NCI-H345 treated with DMSO at 0.1 percent for 48 hours (cell line): ENCODE results near the gene PARL.

Source experiments
- DNase-seq: peaks from one replicate; lab custom pipeline; 2025; ENCODE audit not compliant: unreplicated experiment; lab: John Stamatoyannopoulos, UW

PARL gene

DNA sequence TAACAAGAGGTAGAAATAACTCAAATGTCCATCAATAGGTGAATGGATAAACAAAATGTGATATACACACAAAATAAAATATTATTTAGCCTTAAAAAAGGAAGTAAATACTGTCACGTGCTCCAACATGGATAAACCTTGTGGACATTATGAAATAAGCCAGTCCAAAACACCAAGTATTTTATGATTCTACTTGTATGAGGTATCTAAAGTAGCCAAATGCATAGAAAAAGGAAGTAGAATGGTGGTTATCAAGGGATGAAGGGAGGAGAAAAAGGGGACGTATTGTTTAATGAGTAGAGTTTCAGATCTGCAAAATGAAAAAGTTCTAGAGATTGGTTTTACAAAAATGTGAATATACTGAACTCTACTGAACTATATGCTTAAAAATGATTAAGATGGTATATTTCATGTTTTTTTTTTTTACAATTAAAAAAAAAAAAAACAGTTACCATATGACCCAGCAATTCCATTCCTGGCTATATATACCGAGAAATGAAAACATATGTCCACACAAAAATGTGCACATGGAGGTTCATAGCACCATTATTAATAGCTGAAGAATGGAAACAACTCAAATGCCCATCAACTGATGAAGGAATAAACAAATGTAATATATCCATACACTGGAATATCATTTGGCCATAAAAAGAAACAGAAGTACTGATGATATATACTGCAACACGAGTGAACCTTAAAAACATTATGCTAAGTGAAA lies 30.2 kb downstream of the PARL start:
- DNase-seq = no peak

DNA sequence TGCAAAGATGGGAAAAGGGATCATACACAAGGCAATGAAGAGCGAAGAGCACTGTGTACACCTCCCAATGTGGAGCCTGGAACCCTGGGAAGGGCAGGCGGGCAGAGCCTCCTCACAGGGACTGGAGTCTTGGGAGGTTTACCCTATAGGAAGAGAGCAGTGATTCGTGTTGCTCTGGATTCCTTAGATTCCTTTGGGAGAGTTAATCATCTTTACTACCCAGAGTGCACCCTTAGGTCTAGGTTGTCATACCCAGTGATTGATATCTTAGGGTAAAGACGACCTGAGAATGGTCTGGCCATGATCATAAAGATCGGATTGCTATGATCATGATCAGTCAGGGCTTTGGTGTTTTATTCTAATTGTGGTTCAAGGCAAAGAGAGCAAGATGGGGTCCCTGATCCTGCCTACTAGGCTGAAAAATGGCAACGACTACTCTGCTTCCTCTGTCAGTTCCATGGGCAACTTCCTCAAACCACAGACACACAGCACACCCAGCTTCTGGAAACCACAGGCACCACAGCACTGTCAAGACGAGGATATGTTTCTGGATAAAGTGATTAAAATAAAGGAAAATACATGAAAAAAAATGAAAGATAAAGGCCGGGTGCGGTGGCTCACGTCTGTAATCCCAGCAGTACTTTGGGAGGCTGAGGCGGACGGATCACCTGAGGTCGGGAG lies 38.9 kb downstream of the PARL start:
- no peak for DNase-seq

DNA sequence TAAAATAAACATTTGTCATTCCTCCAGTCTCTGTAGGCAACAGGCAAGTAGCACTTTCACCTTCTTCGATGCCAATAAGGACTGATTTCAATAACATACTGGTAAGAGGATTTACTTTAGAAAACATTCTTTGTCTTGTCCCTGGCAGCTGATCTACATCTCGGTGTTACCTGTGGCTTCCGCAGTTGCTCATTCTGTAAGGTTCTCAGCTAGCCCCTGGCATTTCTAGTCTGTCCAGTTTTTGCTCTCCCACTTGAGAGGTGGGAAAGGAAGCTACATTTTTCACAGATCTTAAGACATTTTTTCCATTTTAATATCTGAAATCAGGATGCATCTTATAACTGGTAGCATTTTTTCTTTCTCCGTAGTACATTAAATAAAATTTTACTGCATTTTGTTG lies 39.6 kb downstream of the PARL start:
- no peak for DNase-seq

DNA sequence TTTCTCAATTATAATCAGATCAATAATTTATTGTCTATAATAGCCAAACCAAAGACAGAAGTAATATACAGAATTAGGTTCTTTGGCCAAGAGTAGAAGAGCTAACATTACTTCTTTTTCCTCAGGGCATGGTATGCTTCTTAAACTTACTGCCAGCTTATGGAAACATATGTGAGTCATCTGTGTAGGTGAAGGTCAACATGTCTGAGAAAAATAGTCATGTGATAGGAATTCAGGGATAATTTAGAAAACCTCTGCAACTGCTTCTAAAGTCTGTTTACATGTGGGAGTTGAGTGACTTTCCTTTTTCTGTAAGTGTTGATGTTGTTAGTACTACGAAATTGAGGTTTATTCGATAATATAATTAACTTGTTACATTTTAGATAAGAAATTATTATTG lies 40.1 kb downstream of the PARL start:
- no peak for DNase-seq

DNA sequence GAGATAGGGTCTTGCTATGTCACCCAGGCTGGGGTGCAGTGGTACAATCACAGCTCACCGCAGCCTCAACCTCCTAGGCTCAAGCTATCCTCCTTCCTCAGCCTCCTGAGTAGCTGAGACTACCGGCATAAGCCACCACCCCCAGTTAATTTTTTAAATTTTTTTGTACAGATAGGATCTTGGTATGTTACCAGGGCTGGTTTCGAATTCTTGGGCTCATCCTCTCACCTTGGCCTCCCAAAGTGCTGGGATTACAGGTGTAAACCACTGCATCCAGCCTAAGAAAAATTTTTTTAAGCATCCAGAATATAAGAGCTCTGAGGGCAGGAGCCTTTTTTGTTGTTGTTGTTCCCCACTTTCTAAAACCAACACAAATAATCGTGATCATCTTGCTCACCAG lies 44.9 kb downstream of the PARL start:
- DNase-seq = no peak

DNA sequence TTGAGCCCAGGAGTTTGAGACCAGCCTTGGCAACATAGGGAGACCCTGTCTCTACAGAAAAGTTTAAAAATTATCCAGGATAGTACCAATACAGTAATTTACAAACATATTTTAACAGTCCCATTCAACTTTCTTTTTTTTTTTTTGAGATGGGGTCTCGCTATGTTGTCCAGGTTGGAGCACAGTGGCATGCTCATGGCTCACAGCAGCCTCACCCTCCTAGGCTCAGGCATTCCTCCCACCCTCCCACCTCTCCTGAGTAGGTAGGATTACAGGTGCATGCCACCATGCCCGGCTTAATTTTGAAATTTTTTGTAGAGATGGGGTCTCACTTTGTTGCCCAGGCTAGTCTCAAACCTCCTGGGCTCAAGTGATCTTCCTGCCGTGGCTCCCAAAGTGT lies 46.8 kb downstream of the PARL start:
- no peak for DNase-seq

DNA sequence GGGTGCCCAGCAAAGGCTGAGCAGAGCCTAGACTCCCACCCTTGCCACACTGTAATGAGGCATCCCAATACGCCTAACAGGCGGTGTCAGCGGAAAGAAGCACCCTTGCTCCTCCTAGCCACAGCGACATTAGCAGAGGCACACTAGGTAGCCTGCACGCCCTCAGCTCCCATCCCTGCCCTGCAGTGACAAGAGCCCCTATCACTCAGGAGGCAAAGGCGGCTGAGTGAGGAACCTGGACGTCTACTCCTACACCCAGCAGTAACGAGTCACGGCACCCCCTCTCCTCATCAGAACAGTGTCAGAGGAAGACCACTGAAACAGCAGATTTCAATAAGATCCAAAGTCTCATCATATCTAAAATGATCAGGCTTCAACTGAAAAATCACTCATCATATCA lies 47.3 kb downstream of the PARL start:
- DNase-seq = no peak

DNA sequence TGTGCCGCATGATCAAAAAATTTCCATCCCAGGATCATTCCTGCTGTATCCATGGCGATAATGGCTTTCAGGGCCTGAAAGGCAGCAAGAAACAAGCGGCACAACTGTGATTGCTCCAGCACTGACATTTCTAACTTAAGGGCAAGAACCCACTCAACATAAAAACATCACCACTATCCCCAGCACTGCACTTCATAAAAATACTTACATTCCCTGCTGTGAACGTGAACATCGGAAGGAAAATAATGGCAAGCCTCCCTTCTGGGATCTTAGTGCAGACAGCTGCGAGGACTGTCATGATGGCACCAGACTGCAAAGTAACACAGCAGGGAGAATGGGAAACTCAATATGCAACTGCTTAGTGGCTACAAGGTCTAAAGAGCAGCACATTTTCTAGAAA lies 51.2 kb downstream of the PARL start:
- DNase-seq = no peak

DNA sequence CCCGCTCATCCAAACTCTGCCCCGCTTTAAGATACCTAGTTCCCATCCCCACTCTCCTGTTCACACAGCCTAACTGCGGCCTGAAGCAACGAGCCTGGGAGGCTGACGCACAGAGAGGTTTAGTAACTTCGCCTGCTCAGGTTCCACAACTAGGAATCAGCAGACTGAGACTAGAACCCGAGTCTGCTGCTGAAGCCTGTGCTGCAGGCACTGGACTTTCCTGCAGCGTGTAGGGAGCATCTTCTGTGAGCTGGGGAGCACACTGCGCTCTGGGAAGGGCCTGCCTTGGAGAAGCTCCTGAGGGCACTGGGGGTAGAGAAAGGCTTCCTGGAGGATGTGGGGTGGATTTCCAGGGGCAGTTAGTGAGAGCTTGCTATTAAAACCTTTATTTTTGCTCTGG lies 54.5 kb downstream of the PARL start:
- DNase-seq = no peak

DNA sequence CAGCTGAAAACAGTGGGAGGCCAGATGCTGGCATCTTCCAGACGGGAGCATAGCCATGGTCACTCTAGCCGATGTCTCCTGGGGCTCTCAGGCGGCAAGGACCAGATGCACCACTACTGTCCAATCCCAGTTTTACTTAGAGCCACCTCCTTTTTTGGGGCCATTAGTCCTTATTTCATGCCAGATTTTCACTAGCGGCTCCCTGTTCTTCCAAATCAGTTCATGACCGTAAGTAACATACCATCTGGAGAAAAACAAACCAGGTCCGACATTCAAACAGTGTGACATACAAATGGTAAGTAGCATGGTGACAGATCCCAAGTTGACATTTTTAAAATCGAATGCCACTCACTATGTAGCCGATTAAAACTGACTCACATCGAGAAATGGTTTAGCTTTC lies 55.2 kb downstream of the PARL start:
- DNase-seq = no peak

DNA sequence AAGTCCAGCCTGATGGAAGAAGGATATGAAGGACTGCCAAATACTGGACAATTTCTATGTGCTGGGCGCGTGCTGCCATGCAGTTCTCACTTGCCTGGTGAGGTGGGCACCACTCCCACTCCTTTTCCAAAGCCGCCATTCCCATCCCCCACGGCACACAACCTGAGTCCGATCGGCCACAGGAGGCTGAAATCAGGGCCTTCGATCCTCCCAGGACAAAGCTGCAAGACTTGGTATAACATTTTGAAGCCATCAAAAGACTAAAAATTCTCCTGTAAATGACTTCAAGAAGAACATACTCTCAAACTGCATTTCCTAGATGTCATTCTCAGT lies 56.2 kb downstream of the PARL start:
- no peak for DNase-seq

DNA sequence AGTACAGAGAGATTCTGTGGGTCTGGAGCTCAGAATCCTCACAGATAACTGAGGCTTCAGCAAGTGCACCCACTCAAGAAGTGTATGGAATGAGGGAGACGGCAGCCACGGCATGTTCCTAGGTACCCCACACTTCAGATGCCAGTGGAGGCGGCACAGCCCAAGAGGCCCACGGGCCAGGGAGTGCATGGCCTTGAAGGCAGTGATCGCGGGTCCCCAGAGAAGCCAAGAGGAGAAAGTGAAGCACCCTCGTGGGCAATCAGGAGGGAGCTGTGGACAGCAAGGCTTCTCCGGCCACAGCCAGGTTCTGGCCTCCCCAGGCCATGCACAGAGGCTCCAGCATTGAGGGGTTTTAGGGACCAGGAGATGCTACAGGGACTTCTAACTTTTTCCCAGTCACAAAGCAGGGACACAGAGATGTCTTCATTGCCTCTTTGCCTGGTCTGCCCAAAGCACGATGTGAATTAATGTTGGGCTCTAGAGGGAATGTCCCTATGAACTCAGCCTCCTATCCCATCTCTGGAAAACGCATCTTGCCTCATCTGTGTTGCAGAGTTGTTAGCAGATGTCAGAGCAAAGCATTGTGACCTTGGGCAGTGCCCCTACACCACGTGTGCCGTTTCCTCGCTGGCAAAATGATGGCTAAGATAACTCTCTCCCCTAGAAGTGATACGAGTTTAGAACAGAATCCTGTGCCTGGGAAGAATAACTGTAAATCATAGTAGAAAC lies 56.7 kb downstream of the PARL start:
- DNase-seq = no peak

DNA sequence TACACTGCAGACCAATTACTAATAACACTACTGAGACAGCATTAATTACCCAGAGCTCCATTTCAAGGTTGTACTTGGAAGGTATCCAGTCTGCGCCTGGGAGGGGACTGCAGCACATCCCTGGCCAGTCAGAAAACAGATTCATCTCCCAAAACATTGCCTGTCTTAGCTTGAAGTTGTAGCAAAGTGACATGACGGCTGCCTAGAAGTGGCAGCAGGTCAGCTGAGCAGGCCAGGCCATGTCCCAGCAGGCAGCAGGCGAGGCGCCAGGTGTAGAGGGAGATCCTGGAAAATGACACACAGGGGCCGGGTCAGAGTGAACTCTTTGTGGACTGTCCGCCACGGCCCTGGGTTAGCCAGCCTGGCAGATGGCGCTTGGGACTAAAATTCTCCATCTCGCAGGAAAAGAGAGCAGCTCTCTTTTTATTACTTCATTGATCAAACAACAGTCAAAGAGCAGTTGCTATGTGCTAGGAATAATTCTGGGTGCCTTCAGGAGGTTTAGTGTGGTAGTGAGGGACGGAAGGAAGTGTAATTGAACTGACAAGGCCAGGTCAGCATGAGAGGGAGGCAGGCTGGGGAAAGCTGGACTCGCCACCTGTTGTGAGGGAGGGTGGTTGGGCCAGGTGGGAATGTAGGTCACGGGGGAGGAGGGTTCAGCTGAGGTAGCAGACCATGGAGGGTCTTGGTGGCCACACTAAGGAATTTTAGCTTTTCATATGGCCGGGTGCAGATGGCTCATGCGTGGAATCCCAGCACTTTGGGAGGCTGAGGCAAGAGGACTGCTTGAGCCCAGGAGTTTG lies 58.0 kb downstream of the PARL start:
- no peak for DNase-seq

DNA sequence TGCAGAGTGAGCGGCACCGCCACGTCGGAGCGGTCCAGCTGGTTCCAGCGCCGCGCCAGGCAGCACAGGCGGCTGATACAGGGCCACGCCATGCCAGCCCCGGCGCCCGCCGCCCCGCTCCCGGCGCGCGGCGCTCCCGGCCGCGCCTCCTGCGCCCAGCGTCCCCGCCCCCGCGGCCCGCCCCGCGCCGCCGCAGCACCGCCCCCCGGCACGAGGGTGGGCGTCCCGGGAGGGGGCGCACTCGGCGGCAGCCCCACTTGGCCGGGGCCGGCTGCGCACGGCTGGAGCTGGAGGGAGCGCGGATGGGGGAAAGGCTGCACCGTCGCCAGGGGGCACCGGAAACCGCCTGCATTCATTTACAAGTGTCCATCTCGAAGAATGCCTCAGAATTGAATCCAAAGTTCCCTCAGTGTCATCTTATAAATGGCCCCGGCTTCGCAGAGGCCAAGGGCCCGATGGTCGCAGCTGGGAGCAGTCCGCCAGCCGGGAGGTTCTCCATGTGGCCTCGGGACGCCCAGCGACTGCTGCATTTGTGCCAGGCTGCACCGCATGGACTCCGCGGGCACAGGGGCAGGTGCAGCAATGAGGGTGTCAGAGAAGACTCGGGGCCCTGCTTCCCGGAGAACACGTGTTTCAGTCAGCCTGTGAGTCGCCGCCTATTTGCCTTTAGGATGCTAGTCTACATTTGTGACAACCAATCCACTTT lies 59.1 kb downstream of the PARL start, which contains the start of gene MAP6D1:
MAP6D1 (minus strand) TSS at position 122 of the 706 bp plus-strand sequence; CDS start at position 92, 30 bp downstream.
- DNase-seq = peak; percentile 77

DNA sequence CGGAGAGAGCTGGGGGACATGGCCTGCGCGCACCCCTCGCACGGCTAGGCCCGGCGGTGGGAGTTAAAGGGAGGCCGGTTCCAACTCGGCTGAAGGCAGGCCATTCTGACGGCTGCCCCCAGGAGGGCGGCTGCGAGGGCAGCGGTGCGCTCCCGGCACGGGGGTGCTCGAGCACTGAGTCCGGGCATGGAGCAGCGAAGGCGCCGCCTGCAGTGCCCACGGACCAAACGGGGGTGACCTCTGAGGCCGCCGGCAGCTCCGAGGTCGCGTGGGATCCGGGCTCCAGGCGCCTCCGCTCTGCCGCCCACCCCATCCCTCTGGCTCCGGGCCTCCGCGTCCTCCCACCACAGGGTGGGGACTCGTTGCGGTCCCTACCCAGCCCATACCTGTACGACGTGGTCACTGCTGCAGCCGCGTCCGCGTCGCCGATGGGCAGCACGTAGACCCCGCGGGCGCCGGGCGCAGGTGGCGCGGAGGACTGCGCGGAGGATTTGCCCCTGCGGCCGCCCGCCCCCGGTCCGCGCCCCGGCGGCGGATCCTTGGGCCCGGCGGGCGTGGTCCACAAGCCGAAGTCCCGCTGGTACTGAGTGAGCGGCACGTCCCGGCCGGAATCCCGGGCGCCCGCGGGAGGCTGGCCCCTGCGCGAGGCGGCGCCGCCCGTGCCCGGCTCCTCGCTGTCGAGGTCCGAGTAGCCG lies 59.8 kb downstream of the PARL start:
- peak; percentile 25 for DNase-seq

DNA sequence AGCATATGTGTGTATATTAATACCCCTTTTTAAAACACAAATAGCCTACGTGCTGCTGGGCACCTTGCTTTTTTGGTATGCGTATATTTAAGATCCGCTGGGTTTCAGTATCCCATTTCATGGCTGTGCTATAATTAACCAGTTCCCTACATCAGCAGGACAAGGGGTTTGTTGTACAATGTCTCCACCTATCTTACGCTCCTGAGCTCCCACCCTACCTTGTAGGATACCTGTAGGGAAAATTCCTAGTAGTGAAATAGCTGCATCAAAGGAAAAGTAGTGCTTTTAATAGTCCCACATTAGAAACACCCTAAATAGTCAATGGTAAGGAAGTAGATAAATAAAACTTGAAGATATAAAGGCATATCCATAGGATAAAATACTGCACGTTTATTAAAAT lies 60.7 kb downstream of the PARL start:
- peak; percentile 44 for DNase-seq

DNA sequence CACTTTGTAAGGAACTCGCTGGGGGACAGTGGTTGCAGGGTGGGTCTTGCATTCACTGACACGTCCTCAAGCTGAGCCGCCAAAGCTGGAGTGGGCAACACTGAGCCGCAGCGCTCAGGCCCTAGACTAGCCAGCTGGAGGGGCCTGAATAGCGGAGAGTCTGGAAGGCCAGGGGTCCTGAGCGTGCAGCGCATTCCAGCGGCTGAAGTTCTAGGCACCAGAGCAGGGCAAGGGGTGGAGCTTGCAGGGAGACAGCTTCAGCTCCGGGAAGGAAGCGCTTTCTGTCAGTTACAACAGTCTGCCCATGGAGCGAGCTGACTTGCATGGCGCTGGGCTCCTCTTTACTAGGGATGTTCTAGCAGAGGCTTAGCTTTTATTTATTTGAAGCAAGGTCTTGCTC lies 62.0 kb downstream of the PARL start:
- DNase-seq = no peak

DNA sequence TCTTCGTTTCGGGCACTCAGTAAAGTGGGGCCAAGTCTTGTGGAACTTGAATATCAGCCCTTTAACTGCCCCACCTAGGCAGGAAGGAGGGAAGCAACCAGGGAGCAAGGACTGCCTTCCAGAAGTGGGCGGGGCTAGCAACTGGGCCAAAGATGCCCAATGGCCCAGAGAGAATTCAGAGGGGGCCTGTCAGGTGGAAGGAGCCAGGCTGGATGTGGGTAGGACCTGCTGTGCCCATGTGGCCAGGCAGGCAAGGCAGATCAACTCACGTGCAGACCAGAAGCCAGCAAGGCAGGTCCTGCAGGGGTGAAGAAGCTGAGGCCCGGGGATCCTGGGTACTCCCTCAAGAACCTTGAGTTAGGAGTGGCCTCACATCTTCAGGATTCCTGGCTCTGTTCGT lies 64.8 kb downstream of the PARL start:
- DNase-seq = no peak

DNA sequence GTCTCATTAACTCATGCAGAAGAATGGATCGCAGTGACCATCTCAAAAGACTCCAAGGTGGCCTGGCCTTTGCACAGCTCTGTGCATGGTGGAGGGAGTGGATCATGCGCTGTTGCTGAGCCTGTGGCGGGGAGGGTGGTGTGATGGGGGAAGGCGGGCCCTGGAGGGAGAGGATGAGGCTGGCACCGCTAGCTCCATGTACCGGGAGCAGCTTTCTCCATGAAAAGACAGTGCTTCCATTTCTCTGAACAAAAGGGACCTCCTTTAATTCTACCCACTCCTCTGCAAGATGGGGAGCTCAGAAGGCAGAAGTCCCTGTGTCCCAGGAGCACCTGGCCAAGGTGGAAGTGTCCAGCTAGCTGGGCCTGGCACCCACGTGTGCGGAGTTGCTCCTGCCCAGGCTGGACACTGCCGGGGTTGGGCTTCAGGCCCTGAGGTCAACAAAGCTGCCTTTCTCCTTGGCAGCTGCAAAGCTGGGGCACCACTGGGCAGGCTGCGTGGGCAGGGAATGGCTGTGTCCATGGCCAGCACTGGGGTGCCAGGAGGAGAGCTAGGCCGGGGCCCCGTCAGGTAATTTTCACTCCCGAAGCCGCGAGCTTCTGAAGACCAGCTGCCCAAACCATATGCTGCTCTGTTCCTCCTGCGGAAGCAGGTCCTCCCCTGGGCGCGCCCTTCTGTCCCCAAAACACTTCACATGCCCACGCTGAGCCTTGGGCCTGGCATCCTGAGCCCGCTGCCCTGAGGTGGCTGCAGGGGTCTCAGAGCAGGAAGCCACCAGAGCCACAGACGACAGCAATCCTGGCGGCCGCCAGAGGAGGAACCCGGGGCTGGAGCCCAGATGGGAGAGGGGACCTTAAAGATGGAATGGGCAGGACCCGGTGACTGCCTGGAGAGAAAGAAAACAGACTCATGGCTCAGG lies 65.7 kb downstream of the PARL start:
- DNase-seq = no peak
